Measurements from ENCODE around the gene PDCD6IP.
A peak's percentile ranks its signal among the peaks of the same experiment; 100 is the strongest.

Gene PDCD6IP

DNA sequence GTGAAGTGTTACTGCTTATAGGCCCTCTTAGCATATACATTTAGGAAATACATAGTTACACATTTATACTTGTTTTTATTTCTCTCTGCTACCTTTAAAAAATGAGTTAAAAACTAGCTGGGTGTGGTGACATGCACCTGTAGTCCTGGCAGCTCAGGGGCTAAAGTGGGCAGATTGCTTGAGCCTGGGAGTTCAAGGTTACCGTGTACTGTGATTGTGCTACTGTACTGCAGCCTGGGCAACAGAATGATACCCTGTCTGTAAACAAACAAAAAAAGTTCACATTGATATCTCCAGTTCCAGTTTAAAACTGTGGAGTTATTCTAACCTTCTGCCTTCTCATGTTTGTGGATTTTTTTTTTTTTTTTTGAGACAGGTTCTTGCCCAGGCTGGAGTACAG lies 12.1 kb downstream of the PDCD6IP start:
- TF ChIP-seq, protein P1, sequence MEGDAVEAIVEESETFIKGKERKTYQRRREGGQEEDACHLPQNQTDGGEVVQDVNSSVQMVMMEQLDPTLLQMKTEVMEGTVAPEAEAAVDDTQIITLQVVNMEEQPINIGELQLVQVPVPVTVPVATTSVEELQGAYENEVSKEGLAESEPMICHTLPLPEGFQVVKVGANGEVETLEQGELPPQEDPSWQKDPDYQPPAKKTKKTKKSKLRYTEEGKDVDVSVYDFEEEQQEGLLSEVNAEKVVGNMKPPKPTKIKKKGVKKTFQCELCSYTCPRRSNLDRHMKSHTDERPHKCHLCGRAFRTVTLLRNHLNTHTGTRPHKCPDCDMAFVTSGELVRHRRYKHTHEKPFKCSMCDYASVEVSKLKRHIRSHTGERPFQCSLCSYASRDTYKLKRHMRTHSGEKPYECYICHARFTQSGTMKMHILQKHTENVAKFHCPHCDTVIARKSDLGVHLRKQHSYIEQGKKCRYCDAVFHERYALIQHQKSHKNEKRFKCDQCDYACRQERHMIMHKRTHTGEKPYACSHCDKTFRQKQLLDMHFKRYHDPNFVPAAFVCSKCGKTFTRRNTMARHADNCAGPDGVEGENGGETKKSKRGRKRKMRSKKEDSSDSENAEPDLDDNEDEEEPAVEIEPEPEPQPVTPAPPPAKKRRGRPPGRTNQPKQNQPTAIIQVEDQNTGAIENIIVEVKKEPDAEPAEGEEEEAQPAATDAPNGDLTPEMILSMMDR (IDR thresholded peaks at IDR 0.05; ENCODE audit: low read depth, low read length, missing control alignments) = no peak
- H3K36me3 ChIP-seq (replicated peaks) = peaks cover 14% of the 10 kb centered on the region
- no peak overlapping the region for H3K27ac ChIP-seq
- in situ Hi-C loops (cut with HindIII; ENCODE audit: low pct_ligation_motif_present, low sequenced_read_pairs) = no loop called here
- DNase-seq = no peak
- H3K27me3 ChIP-seq (replicated peaks) = no peaks in the 10 kb centered on the region
- no peak overlapping the region for H3K4me3 ChIP-seq (ENCODE audit: low read depth, low read length)

DNA sequence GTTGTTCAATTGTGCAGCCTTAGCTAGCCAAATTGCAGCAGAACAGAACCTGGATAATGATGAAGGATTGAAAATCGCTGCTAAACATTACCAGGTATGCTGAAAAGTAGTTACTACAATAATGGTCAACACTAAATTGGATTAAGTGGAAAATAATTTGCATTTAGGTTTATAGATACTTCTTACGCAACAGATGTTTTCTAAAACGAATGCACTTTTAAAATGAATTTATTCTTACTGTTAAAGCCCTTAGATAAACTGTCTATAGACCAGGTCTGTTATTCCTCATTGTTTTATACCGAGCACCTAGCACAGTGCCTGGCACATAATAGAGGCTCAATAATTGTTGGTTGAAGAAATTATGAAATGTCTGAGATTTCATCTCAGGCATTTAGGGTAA lies 23.6 kb downstream of the PDCD6IP start:
- no peaks in the 10 kb centered on the region for H3K27me3 ChIP-seq (replicated peaks)
- DNase-seq = no peak
- H3K36me3 ChIP-seq (replicated peaks) = peaks cover 8% of the 10 kb centered on the region
- in situ Hi-C loops (cut with HindIII; ENCODE audit: low pct_ligation_motif_present, low sequenced_read_pairs) = no loop called here
- TF ChIP-seq, protein P1 (IDR thresholded peaks at IDR 0.05; ENCODE audit: low read depth, low read length, missing control alignments) = no peak
- H3K27ac ChIP-seq = no peak overlapping the region
- H3K4me3 ChIP-seq (ENCODE audit: low read depth, low read length) = no peak overlapping the region

DNA sequence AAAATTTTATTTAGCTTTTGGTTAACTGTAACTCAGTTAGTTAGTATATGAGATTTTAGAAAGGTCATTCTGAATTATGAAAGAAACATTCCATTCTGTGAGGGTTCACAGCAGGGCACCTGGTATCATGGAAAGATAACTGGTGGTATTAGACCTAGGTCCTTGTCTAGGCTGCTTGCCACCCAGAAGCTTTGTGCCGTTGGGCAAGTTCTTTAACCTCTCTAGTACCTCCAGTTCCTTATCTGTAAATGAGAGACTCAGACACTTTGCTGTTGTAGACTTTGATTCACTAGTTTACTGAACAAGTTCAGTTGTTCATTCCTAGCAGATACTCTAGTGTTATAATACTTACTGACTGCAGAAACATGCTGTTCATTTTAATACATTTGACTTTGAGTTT lies 25.4 kb downstream of the PDCD6IP start:
- no peak for DNase-seq
- in situ Hi-C loops (cut with HindIII; ENCODE audit: low pct_ligation_motif_present, low sequenced_read_pairs) = no loop called here
- H3K4me3 ChIP-seq (ENCODE audit: low read depth, low read length) = no peak overlapping the region
- TF ChIP-seq, protein P1 (IDR thresholded peaks at IDR 0.05; ENCODE audit: low read depth, low read length, missing control alignments) = no peak
- no peak overlapping the region for H3K27ac ChIP-seq
- H3K36me3 ChIP-seq (replicated peaks) = peaks cover 16% of the 10 kb centered on the region
- no peaks in the 10 kb centered on the region for H3K27me3 ChIP-seq (replicated peaks)

DNA sequence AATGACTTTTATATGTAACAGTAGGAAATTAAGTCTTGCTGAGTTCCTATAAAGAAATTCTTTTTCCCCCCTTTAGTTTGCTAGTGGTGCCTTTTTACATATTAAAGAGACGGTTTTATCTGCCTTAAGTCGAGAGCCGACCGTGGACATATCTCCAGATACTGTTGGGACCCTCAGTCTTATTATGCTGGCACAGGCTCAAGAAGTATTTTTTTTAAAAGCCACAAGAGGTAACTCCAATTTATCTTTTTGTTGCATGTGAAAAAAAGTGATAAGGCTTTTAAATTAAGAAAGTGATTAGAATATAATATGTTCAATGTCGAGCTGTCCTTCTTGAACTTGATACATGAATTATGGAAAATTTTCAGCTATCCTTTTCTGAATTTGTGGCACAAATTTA lies 26.7 kb downstream of the PDCD6IP start:
- no peak for DNase-seq
- in situ Hi-C loops (cut with HindIII; ENCODE audit: low pct_ligation_motif_present, low sequenced_read_pairs) = no loop called here
- Histone ChIP-seq H3K27me3 (replicated peaks) (no peaks in the 10 kb centered on the region), H3K36me3 (replicated peaks) (peaks cover 20% of the 10 kb centered on the region), H3K27ac (no peak overlapping the region), H3K4me3 (ENCODE audit: low read depth, low read length) (no peak overlapping the region)
- TF ChIP-seq, protein P1 (IDR thresholded peaks at IDR 0.05; ENCODE audit: low read depth, low read length, missing control alignments) = no peak

DNA sequence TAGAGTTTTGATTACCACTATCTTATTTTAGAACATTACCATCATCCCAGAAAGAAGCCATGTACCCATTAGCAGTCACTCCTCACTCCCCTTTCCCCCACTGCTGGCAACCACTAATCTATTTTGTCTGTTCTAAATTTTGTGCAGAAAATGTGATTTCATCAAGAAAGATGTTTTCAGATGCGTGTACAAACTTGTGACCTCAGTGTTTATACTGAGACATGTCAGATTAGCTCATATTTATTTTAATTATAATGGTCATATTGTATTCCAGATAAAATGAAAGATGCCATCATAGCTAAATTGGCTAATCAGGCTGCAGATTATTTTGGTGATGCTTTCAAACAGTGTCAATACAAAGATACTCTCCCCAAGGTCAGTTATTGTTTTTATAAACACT lies 27.8 kb downstream of the PDCD6IP start:
- H3K27me3 ChIP-seq (replicated peaks) = no peaks in the 10 kb centered on the region
- peak overlapping the region; percentile 17 for H3K27ac ChIP-seq
- peaks cover 20% of the 10 kb centered on the region for H3K36me3 ChIP-seq (replicated peaks)
- DNase-seq = no peak
- TF ChIP-seq, protein P1 (IDR thresholded peaks at IDR 0.05; ENCODE audit: low read depth, low read length, missing control alignments) = no peak
- no peak overlapping the region for H3K4me3 ChIP-seq (ENCODE audit: low read depth, low read length)
- in situ Hi-C loops (cut with HindIII; ENCODE audit: low pct_ligation_motif_present, low sequenced_read_pairs) = no loop called here

DNA sequence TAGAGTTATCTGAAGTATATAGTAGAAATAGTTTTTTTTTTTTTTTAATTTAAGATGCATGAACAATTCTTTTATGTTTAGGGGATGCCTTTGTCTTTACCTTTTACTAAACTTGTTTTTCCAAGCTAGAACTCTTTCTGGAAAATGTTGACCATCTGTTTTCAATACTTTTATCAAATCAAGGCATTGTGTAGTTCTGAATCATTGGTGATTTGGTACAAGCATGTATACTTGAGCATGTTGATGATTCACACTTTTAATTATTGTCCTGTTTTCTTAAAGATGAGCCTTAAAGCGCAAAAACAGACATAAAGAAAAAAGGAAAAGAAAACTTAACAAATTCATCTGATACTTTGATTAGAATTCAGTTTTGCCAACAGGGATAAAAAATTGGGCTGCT lies 28.3 kb downstream of the PDCD6IP start:
- no peak overlapping the region for H3K27ac ChIP-seq
- TF ChIP-seq, protein P1 (IDR thresholded peaks at IDR 0.05; ENCODE audit: low read depth, low read length, missing control alignments) = no peak
- no peak overlapping the region for H3K4me3 ChIP-seq (ENCODE audit: low read depth, low read length)
- in situ Hi-C loops (cut with HindIII; ENCODE audit: low pct_ligation_motif_present, low sequenced_read_pairs) = no loop called here
- H3K36me3 ChIP-seq (replicated peaks) = peaks cover 21% of the 10 kb centered on the region
- DNase-seq = no peak
- no peaks in the 10 kb centered on the region for H3K27me3 ChIP-seq (replicated peaks)

All from brain microvascular endothelial cell (primary cell).